GM10266 (cell line): ENCODE results near the gene TICAM2.
A peak's percentile ranks its signal among the peaks of the same experiment; 100 is the strongest.

Experiments
- DNase-seq: peaks from one replicate; pipeline ENCODE4 v3.0.0; 2012; ENCODE audit errors: extremely low spot score
- CTCF ChIP-seq: IDR thresholded peaks from 2 replicates; pipeline ENCODE4 v1.5.1; 2012; ENCODE audit warnings: mild to moderate bottlenecking, low read depth; ENCODE audit not compliant: control insufficient read depth, insufficient read depth; ENCODE audit errors: missing control alignments

Gene TICAM2

GRCh38 chr5:115589043-115589442 is 13.2 kb downstream of the TICAM2 start:
- no peak for TF ChIP-seq CTCF
- no peak for DNase-seq

DNA sequence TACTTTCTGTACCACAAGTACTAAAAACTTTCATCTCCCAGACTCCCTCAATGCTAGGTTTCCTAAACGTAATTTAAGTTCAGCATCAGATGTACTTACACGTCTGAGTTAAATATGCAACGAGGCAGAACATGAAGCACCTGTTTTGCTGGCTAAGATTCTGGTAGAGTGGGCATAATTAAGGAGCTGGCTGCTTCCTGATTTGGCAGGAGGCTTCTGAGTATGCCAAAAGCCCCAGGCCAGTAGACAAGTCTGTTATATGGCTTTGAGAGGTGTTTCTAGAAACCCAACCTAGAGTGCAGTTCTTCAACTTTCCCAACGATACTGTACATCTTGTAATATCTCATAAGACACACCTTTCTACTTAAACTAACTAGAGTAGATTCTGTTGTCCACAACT is 13.6 kb downstream of the TICAM2 start:
- no peak for TF ChIP-seq CTCF
- no peak for DNase-seq

DNA sequence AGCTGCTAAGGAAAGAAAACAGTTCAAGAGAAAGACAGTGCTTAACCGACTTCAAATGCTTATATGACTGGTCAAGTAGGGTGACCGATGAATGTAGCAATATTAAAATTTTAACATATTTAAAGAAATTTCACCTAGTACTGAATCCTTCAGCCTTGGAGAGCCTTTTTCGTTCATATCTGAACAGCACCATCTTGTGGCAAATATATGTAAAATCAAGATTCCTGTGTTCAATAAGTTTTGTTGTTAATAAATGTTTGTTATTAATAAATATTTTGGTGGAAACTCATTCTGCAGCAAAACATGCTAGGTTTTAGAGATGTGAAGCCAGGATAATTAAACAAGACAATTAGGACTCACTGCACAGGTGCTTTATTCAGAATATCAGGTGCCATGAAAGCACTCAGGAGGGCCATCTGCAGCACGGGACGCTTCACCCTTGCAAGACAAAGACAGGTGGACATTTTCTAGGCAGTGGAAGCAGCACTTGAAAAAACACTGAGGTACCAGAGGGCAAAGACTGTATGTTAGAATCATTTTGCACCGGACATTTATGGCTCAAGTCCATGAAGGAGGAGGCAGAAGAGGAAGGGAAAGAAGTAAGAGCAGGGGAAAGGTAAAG is 15.6 kb downstream of the TICAM2 start:
- TF ChIP-seq CTCF = peak; percentile 41
- DNase-seq = no peak

- TF ChIP-seq CTCF = no peak
- DNase-seq = no peak
Observed at GRCh38 chr5:115585265-115585664, 17.0 kb downstream of the TICAM2 start.

- no peak for DNase-seq
- TF ChIP-seq CTCF = no peak
Observed at GRCh38 chr5:115584501-115584900, 17.8 kb downstream of the TICAM2 start.

DNA sequence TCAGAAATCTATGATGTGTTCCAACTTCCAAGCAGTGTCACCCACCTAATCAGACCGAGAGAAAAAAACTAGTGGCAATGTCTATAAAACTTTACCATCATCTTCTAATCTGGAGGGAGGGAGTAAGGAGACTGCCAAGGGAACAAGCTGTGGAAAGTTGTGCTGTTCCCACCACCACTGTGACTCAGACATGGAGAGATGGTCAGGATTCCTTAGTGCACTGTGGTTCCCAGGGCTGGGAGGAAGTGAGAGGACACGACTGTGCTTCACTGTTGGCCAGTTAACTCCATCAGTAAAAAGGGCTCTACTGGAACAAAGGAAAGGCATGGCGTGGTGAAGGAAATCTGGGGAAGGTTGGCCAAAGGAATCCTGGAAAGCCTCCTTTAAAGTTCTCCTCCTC is 18.8 kb downstream of the TICAM2 start:
- no peak for DNase-seq
- TF ChIP-seq CTCF = no peak

DNA sequence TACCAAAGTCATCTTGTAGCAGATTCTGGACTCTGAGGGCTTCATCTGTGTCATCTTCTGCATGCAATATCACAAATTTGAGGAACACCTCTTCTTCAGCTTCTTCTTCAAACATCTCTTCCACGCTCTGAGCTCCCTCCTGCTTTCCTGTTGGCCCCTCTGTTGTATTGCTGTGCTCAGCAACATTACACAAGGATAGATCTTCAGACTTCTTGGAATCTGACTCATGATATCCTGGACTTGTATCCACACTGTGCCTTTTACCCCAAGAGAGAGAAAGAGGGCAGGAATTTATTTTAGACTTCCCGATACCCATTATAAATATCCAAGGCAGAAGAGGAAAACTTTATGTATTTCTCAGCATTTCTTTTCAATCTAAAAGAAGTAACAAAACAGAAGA is 21.3 kb downstream of the TICAM2 start:
- DNase-seq = no peak
- TF ChIP-seq CTCF = no peak
